Calu3 (cell line): ENCODE data around the gene NBAS. TPM values are rescaled to one million over a fixed set of nuclear protein-coding genes. Genes with fewer than 3 reads are reported as not detected.

Experiments
- BruUV-seq: library from RNA; stranded (reverse); fragments of 400-500 nt; replicated peaks from 2 replicates; lab custom pipeline; 2021; lab: Mats Ljungman, UMichigan
- CTCF ChIA-PET: fragments of 300-600 bp; sonication (Branson Sonifier 250); formaldehyde crosslinking; loops from one replicate; lab custom pipeline; 2022; ENCODE audit warnings: antibody characterized with exemption; lab: Charles Lee
- DNase-seq: peaks from one replicate; pipeline ENCODE4 v3.0.0; 2022
- H3K27ac Mint-ChIP-seq: one replicate; pipeline ENCODE4 v1.8.0; 2022; ENCODE audit warnings: mixed read lengths; ENCODE audit not compliant: unreplicated experiment
- H3K27me3 Mint-ChIP-seq: one replicate; pipeline ENCODE4 v1.8.0; 2022; ENCODE audit warnings: mixed read lengths; ENCODE audit not compliant: unreplicated experiment
- H3K36me3 Mint-ChIP-seq: one replicate; pipeline ENCODE4 v1.8.0; 2022; ENCODE audit warnings: mild to moderate bottlenecking, moderate library complexity, mixed read lengths; ENCODE audit not compliant: insufficient read depth, unreplicated experiment
- H3K4me1 Mint-ChIP-seq: one replicate; pipeline ENCODE4 v1.8.0; 2022; ENCODE audit warnings: mild to moderate bottlenecking, low read depth, mixed read lengths; ENCODE audit not compliant: unreplicated experiment
- H3K4me3 Mint-ChIP-seq: one replicate; pipeline ENCODE4 v1.8.0; 2022; ENCODE audit warnings: mild to moderate bottlenecking, low read depth, moderate library complexity, mixed read lengths; ENCODE audit not compliant: unreplicated experiment
- H3K9me3 Mint-ChIP-seq: one replicate; pipeline ENCODE4 v1.8.0; 2022; ENCODE audit warnings: low read depth, mixed read lengths; ENCODE audit not compliant: unreplicated experiment
- intact Hi-C: fragments of 100-400 bp; cut with micrococcal nuclease; formaldehyde crosslinking; loops from one replicate; pipeline ENCODE4 v1.10.0; 2022; ENCODE audit not compliant: unreplicated experiment
- total RNA-seq: library from RNA; stranded (reverse); gene quantifications from 2 replicates; pipeline ENCODE4 v1.2.3, GENCODE V29; 2022
- TF ChIP-seq, protein P1 (sequence below): fragments of 200-600 bp; IDR thresholded peaks from one replicate; pipeline ENCODE4 v1.8.0; 2022; ENCODE audit warnings: antibody characterized with exemption; ENCODE audit not compliant: unreplicated experiment

NBAS gene
- total RNA-seq, 1 experiment from 2014 or later = 30.4 TPM

DNA sequence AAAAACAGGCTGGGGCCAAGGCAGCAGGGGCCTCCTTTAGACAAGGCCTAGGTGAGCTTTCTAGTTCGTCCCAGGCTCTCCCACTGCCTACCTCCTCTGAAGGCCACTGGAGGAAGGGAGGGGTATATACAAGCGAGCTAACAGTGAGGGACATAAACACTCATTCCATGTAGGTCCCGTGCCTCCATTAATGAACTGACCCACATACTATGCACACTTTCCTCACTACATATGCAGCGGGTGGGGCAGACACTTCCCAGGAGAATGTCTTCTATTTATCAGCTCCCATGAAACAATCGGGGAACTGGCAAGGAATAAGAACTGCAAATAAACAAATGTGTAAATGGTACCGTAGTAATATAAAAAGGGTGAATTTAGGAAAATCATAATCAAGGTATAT is 336.5 kb downstream of the NBAS start:
- CTCF ChIA-PET = no interaction called here
- H3K27ac Mint-ChIP-seq = no peak overlapping the region
- intact Hi-C loops = no loop called here

DNA sequence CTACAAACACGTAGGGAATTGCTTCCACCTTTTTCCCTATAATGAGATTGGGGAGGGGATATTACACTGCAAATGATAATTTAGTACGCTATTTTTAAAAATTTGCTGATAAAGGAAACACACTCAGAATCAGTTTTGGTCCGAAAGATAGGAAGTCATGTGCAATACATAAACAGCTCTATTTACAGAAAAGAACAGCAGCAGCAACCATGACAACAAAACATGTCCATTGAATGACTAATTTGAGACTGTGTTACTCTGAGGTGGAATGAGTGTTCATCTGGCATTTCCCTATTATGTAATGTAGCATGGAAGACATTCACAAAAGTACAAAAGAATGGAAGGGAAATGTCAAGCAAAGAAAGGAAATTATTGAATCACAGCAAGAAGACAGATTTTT is 337.2 kb downstream of the NBAS start:
- no peaks in the 10 kb centered on the region for H3K9me3 Mint-ChIP-seq
- CTCF ChIA-PET = no interaction called here
- no peak for DNase-seq
- H3K4me1 Mint-ChIP-seq = no peaks in the 10 kb centered on the region
- BruUV-seq = no TSS peak
- no peaks in the 10 kb centered on the region for H3K36me3 Mint-ChIP-seq
- TF ChIP-seq, protein P1, sequence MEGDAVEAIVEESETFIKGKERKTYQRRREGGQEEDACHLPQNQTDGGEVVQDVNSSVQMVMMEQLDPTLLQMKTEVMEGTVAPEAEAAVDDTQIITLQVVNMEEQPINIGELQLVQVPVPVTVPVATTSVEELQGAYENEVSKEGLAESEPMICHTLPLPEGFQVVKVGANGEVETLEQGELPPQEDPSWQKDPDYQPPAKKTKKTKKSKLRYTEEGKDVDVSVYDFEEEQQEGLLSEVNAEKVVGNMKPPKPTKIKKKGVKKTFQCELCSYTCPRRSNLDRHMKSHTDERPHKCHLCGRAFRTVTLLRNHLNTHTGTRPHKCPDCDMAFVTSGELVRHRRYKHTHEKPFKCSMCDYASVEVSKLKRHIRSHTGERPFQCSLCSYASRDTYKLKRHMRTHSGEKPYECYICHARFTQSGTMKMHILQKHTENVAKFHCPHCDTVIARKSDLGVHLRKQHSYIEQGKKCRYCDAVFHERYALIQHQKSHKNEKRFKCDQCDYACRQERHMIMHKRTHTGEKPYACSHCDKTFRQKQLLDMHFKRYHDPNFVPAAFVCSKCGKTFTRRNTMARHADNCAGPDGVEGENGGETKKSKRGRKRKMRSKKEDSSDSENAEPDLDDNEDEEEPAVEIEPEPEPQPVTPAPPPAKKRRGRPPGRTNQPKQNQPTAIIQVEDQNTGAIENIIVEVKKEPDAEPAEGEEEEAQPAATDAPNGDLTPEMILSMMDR = no peak
- no peaks in the 10 kb centered on the region for H3K27me3 Mint-ChIP-seq
- H3K27ac Mint-ChIP-seq = no peak overlapping the region
- H3K4me3 Mint-ChIP-seq = no peak overlapping the region
- intact Hi-C loops = no loop called here

More for the DNA sequence above, 336.5 kb downstream of the NBAS start:
- Mint-ChIP-seq H3K9me3 (no peaks in the 10 kb centered on the region), H3K36me3 (no peaks in the 10 kb centered on the region), H3K4me1 (no peaks in the 10 kb centered on the region), H3K4me3 (no peak overlapping the region), H3K27me3 (no peaks in the 10 kb centered on the region)
- no peak for DNase-seq
- TF ChIP-seq, protein P1 = no peak
- BruUV-seq = no TSS peak

DNA sequence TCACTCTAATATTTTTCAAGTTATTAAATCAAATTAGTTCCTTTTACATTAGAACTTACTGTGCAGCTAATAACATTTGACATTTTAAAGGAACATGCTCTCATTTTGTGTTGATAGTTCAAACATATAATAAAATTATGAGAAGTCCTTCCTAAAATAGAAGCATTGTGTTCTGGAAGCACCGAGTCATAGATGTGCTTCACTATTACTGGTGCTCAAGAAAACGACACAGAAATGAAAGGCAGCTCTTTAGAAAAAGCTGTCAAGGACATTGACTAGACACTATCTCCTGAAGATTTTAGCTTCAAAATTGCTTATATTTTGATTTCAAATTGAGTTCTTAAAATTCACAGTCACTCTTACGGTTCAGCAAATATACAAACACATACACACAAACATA is 338.3 kb downstream of the NBAS start:
- H3K9me3 Mint-ChIP-seq = no peaks in the 10 kb centered on the region
- CTCF ChIA-PET = no interaction called here
- no peak overlapping the region for H3K27ac Mint-ChIP-seq
- intact Hi-C loops = no loop called here
- H3K27me3 Mint-ChIP-seq = no peaks in the 10 kb centered on the region
- DNase-seq = no peak
- TF ChIP-seq, protein P1 = no peak
- no peaks in the 10 kb centered on the region for H3K36me3 Mint-ChIP-seq
- no TSS peak for BruUV-seq
- no peak overlapping the region for H3K4me3 Mint-ChIP-seq
- no peaks in the 10 kb centered on the region for H3K4me1 Mint-ChIP-seq

DNA sequence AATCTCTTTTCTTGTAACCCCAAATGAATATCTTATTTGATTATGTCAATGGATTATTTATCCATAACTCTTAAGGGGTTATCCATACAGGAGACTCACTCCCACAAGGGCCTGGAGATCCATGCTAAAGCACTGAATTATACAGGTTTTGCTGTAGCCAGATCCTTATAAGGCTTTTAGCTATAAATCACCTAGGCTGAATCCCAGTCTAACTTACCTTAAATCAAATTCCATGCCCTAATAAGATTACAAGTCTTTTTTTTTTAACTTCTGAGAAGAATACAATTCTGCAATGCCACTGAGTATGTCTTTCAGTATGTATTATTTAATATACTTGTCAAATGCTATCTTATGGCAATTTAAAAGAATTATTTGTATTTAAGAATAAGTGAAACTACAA is 340.5 kb downstream of the NBAS start:
- intact Hi-C loops = no loop called here
- TF ChIP-seq, protein P1 = no peak
- H3K4me1 Mint-ChIP-seq = no peaks in the 10 kb centered on the region
- no peak for DNase-seq
- no peak overlapping the region for H3K4me3 Mint-ChIP-seq
- CTCF ChIA-PET = no interaction called here
- H3K27me3 Mint-ChIP-seq = no peaks in the 10 kb centered on the region
- H3K36me3 Mint-ChIP-seq = no peaks in the 10 kb centered on the region
- H3K9me3 Mint-ChIP-seq = no peaks in the 10 kb centered on the region
- BruUV-seq = no TSS peak
- no peak overlapping the region for H3K27ac Mint-ChIP-seq
